Mesothelial cell of epicardium (in vitro differentiated cells): ENCODE results near the gene PDIA6. TPM values are rescaled to one million over a fixed set of nuclear protein-coding genes. Genes with fewer than 3 reads are reported as not detected.

Experiments
- DNase-seq, 2 experiments: peaks; one replicate each; pipeline ENCODE4 v3.0.0; 2021; ENCODE audit warnings: low spot score in 2 of 2; ENCODE audit not compliant: unreplicated experiment in 2 of 2
- H3K27ac Mint-ChIP-seq: 2 replicates; pipeline ENCODE4 v1.8.0; 2021; ENCODE audit warnings: mixed read lengths
- H3K27me3 Mint-ChIP-seq: 2 replicates; pipeline ENCODE4 v1.8.0; 2021; ENCODE audit warnings: low read depth, mixed read lengths
- H3K36me3 Mint-ChIP-seq: 2 replicates; pipeline ENCODE4 v1.8.0; 2021; ENCODE audit warnings: mixed read lengths
- H3K4me1 Mint-ChIP-seq: 2 replicates; pipeline ENCODE4 v1.8.0; 2021; ENCODE audit warnings: mixed read lengths
- H3K4me3 Mint-ChIP-seq: 2 replicates; pipeline ENCODE4 v1.8.0; 2021; ENCODE audit warnings: mild to moderate bottlenecking, moderate library complexity, mixed read lengths
- H3K9me3 Mint-ChIP-seq: 2 replicates; pipeline ENCODE4 v1.8.0; 2021; ENCODE audit warnings: mixed read lengths
- CTCF ChIP-seq: fragments of 200-600 bp; sonication (generic); IDR thresholded peaks from one replicate; pipeline ENCODE4 v1.5.0; 2021; ENCODE audit warnings: antibody characterized with exemption; ENCODE audit not compliant: unreplicated experiment
- total RNA-seq: library from RNA; stranded (reverse); gene quantifications from 3 replicates; pipeline ENCODE4 v1.2.1, GENCODE V29; 2021

Gene PDIA6
- total RNA-seq = 201 to 210 TPM (median 208 TPM) in 3 replicates

- Mint-ChIP-seq H3K9me3 (no peaks in the 10 kb centered on the region), H3K4me3 (peak within 1 kb of the TSS; percentile 87), H3K36me3 (no peaks in the 10 kb centered on the region), H3K27me3 (no peaks in the 10 kb centered on the region), H3K4me1 (peaks cover 41% of the 10 kb centered on the region), H3K27ac (peak within 1 kb of the TSS; percentile 93)
- no peak for TF ChIP-seq CTCF
- peak; percentile 97 to 99 for DNase-seq
Observed at GRCh38 chr2:10812362-10813162, at the start of gene PDIA6. PDIA6 (minus strand) TSS chr2:10812785; CDS start chr2:10812696, 89 bp downstream.

GRCh38 chr2:10862330-10862729 is 49.7 kb upstream of the PDIA6 start:
- Mint-ChIP-seq H3K36me3 (no peaks in the 10 kb centered on the region), H3K27me3 (peaks cover 28% of the 10 kb centered on the region), H3K27ac (no peak overlapping the region), H3K4me3 (no peak overlapping the region), H3K9me3 (no peaks in the 10 kb centered on the region), H3K4me1 (peaks cover 2% of the 10 kb centered on the region)
- no peak for DNase-seq
- no peak for TF ChIP-seq CTCF

GRCh38 chr2:10861765-10862164 is 49.2 kb upstream of the PDIA6 start:
- DNase-seq = no peak
- Mint-ChIP-seq H3K4me3 (no peak overlapping the region), H3K27ac (no peak overlapping the region), H3K9me3 (no peaks in the 10 kb centered on the region), H3K36me3 (no peaks in the 10 kb centered on the region), H3K4me1 (peaks cover 2% of the 10 kb centered on the region), H3K27me3 (peaks cover 29% of the 10 kb centered on the region)
- TF ChIP-seq CTCF = no peak

GRCh38 chr2:10860814-10861325 is 48.3 kb upstream of the PDIA6 start:
- Mint-ChIP-seq H3K27ac (no peak overlapping the region), H3K4me3 (no peak overlapping the region), H3K27me3 (peaks cover 32% of the 10 kb centered on the region), H3K4me1 (peaks cover 2% of the 10 kb centered on the region), H3K36me3 (no peaks in the 10 kb centered on the region), H3K9me3 (no peaks in the 10 kb centered on the region)
- DNase-seq = no peak
- TF ChIP-seq CTCF = no peak

GRCh38 chr2:10860081-10860813 is 47.7 kb upstream of the PDIA6 start:
- no peak for TF ChIP-seq CTCF
- no peak overlapping the region for H3K27ac Mint-ChIP-seq
- no peaks in the 10 kb centered on the region for H3K9me3 Mint-ChIP-seq
- peaks cover 31% of the 10 kb centered on the region for H3K27me3 Mint-ChIP-seq
- no peak overlapping the region for H3K4me3 Mint-ChIP-seq
- no peak for DNase-seq
- H3K4me1 Mint-ChIP-seq = peaks cover 2% of the 10 kb centered on the region
- no peaks in the 10 kb centered on the region for H3K36me3 Mint-ChIP-seq
